Caki2 (cell line): ENCODE results near the gene PIKFYVE. TPM values are rescaled to one million over a fixed set of nuclear protein-coding genes. Genes with fewer than 3 reads are reported as not detected.
"Not testable (repeated sequence)": the region's sequence is repeated elsewhere in the genome, so short reads cannot be mapped to it uniquely, and the experiment has no call there.

ENCODE experiments used
- DNase-seq: peaks from one replicate; pipeline ENCODE4 v3.0.0-alpha.2; 2015; ENCODE audit warnings: low read depth
- in situ Hi-C: cut with HindIII; loops from 2 replicates; pipeline ENCODE4 v1.10.0; 2016; ENCODE audit warnings: low sequenced_read_pairs, low pct_unique_long_range_greater_than_20kb, mixed read lengths
- total RNA-seq: library from RNA; depleted of rRNA; stranded (reverse); fragments of >200 nt; shearing (Covaris generic); gene quantifications from 2 replicates; pipeline ENCODE4 v1.2.3, GENCODE V29; 2014; ENCODE audit warnings: low replicate concordance

Gene PIKFYVE
- total RNA-seq, 1 experiment from 2014 or later, result 7.4 TPM

DNA sequence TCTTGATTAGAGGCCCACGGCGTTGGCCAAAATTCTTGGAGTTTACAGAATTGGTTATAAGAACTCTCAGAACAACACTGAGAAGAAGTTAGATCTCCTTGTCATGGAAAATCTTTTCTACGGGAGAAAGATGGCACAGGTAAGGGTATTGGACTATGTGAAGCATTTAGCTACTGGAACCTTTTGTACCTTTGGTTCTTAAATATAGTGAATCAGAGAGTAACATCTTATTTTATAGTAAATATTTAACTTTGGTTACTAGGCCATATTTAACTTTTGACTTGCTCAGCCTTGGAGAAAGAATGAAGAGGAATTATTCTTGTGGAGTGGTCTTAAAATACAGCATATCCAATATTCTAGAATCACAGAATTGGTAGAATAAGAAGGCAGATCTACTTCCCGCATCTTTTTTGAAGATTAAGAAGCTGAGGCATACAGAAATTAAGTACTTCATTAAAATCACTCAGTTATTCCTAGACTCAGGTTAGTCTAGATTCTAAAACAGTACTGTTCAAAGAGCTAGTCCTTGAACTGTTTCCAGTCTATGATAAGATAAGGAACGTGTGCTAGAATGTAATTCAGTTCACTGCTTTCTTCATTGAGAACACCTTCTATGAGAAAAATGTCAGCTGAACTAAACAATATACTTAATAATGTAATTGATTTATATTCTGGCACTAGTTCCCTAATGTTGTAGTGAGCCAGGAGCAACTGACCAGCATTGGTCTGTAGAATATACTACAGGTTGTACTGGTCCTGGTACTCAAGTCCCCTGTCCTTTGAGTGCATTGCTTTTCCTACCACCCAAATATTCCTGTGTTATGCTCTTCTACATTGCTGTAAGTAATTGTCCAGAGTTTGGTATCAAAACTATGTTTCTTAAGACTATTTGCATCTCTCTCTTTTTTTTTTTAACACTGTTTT, 86.9 kb downstream of the PIKFYVE start:
- DNase-seq, result no peak
- in situ Hi-C loops, result no loop called here

DNA sequence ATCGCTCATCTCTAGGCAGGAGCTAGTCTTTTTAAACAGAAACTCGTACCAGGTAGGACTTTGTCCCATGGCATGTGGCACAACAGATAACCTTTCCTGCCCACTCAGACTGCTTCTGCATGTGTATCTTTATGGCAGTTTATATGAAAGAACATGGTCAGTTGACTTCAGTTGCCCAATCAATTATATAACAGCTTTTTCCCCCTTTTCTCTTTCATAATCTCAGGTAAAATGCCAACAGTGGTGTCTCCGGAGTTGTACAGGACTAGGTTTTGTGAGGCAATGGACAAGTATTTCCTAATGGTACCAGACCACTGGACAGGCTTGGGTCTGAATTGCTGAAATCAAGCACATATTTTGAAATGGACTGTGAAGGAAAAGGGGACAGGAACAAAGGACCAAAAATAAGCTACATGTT, 88.9 kb downstream of the PIKFYVE start:
- no peak for DNase-seq

DNA sequence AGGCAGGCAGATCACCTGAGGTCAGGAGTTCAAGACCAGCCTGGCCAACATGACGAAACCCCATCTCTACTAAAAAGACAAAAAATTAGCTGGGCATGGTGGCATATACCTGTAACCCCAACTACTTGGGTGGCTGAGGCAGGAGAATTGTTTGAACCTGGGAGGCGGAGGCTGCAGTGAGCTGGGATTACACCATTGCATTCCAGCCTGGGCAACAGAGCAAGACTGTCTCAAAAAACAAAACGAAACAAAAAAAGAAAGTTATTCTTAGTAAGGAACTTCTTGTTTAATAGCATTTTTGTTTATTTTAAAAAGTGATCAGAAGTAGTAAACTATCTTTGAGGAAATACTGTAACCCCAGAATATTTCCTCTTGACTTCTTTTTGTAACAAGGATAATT, 90.4 kb downstream of the PIKFYVE start:
- DNase-seq, in situ Hi-C loops: not testable (repeated sequence)

More for the DNA sequence above, 88.9 kb downstream of the PIKFYVE start:
- in situ Hi-C loops, result no loop called here

DNA sequence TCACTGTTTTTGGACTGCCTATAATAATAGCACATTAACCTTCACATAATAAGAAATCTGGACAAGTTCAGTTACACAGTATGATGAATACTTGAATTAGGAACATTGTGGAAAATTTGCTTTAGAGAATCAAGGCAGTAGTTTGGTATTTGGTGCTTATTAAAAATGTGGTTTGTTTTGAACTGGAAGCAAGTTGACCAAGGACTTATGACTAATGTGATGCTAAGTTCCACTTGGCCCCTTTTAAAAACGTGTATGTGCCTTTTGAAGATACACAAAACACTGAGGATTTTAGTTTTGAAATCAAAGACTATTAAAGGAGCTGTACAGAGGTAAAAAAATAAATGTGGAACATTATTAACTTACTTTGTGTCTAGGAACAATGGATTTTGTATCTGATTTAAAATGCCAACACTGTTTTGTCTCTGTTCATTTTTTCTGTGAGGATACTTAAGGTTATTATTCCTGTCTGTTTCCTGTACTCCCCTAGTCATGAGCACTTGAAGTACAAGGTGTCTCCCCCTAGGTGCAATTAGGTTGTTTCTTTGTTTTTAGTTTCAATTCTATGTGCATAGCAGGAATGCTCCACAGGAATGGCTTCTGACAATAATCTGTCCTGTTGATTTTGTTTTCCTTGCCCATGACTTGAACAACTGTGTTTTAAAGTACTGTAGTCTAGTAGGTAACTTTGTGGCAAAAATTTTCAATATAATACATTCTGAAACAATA, 91.0 kb downstream of the PIKFYVE start:
- DNase-seq, result no peak
- in situ Hi-C loops, result no loop called here

DNA sequence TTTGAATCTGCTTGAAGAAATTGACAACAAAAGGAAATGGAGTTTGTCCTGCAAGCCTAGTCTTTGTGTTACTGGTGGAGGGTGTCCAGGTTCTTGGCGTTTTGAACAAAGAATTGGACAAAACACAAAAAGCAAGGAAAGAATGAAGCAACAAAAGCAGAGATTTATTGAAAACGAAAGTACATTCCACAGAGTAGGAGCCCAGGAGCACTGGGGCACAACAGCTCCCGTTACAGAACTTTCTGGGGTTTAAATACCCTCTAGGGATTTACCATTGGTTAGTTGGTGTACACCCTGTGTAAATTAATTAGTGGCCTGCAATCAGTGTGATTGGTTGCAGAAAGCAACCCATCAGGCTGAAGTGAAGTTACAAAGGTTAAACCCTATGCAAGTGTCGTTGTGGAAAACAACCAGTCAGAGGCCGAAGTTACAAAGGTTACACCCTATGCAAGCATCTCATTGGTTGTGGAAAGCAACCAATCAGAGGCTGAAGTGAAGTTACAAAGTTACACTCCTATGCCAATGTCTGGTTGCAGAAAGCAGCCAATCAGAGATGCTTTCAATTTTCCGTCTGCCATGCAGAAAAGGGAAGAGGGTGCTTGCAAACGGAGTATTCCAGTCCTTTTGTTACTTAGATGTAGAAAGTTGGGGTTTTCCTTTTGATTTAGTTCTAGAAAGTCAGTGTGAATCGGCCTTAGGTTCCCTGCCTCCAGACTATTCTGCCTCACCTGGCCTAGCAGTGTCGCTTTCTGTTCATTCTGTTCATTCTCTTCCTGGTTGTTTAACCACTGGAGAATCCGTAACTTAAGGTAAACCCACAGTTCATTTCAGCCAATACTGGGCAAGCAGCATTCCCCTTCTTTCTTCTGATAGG, 92.9 kb downstream of the PIKFYVE start:
- peak; percentile 97 for DNase-seq
- in situ Hi-C loops, result no loop called here

DNA sequence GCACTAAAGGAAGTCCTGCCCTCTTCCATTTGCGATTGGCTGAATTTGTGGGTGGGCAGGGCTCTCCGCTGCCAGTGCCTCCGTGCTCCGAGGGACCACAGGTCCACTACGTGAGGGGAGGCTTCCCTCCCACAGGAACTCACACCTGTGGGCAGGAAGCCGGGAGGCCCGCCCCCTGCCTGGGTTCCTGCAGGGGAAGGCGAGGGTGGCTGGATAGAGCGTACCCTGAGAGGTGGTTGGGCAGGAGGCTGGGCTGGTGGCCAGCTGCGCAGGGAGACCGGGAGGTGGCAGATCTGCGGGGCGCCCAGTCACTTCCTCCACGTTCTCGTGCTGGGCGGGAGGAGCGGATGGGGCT, 93.6 kb downstream of the PIKFYVE start:
- DNase-seq, result peak; percentile 100
- in situ Hi-C loops, result no loop called here

DNA sequence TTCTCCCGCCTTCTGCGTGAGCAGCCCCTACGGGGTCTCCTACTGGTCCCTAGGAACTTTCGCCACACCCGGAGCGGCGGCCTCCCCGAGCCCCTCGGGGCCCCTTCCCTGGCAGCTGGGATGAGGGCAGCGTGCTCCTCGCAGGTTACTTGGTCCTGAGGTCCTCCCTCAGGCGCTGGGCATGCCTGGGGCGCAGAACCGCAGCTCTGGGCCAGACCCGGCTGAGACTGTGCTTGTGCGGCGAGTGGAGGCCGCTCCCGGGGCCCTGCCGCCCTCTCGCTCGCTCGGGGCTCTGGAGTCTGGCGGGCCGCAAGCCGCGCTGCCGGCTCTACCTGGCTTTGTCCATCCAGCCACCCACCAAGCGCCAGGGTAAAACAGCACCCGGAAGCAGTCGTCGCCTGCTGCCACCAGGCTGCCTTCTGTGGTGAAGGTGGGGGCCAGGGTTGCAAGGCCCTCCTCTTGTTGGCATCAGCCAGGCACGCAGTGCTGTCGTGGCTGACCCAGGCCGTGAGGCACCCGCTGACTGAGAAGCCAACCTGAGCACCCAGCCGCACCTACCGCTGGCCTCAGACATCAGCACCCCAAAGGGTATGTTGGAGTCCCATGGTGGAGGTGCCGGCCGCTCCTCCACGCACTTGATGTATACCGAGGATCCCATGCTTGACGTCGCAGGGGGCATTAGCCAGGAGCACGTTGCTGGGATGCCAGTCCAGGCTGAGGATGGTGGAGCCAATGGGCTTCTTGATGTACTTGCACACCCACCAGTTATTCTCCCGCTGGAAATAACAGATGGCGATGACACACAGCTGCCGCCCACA, 94.4 kb downstream of the PIKFYVE start:
- DNase-seq, result peak; percentile 68
- in situ Hi-C loops, result no loop called here

DNA sequence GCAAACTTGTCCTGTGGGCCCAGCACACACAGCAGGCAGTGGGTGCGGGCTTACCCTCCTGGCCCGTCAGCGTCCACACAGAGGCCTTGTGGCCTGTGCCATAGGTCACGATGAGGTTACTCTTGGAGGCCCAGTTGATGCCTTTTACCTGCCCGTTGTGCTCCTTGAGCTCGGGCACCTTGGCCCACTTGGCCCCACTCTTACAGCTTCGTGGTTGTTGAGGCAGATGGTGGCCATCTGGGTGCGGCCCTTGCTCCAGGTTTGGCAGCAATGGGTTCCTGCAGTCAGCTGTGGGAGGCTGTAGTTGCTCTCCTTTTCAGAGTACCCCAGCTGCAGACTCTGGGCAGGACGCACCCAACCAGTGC, 95.0 kb downstream of the PIKFYVE start:
- in situ Hi-C loops, result no loop called here

DNA sequence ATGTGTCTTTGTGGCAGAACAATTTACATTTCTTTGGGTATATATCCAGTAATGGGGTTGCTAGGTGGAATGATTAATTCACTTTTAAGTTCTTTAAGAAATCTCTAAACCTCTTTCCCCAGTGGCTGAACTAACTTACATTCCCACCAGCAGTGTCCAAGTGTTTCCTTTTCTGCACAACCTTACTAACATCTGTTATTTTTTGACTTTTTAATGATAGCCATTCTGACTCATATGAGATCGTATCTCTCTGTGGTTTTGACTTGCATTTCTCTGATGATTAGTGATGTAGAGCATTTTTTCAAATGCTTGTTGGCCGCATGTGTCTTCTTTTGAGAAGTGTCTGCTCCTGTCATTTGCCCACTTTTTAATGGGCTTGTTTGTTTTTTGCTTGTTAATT, 97.4 kb downstream of the PIKFYVE start:
- in situ Hi-C loops, result no loop called here
- DNase-seq, result peak; percentile 83

More for the DNA sequence above, 95.0 kb downstream of the PIKFYVE start:
- no peak for DNase-seq

DNA sequence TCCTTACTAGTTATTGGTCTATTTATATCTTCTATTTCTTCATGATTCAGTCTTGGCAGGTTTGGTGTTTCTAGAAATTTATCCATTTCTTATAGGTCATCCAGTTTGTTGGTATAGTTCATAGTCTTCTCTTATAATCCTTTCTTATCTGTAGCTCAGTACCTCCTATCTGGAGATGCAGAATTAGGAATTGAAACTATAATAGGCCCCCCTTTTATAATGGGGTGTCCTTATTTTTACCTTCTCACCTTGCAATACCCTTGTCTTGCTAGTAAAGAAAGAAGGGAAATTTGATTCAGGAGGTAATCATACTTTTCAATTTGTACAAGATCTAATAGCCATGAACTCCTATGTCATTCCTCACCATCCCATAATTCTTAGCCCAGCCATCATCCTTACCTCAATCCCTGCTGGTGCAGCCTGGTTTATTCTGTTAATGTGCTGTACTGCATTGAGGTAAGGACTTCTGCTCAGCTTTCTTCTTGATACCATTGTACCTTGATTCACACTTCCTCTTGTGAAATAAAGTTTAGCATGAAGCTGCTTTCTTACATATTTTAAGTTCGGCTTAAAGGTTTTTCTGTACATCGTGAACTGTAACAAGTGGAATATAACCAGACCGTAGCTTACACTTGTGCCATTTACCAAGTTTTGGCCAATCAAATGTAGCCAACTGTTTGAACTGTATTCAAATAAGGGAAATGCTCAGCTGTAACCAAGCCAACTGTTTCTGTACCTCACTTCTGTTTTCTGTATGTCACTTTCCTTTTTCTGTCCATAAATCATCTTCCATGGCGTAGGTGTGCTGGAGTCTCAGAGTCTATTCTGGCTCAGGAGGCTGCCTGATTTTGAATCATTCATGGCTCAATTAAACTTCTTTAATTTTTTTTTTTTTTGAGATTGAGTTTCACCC, 100.4 kb downstream of the PIKFYVE start:
- no peak for DNase-seq
- in situ Hi-C loops, result no loop called here

DNA sequence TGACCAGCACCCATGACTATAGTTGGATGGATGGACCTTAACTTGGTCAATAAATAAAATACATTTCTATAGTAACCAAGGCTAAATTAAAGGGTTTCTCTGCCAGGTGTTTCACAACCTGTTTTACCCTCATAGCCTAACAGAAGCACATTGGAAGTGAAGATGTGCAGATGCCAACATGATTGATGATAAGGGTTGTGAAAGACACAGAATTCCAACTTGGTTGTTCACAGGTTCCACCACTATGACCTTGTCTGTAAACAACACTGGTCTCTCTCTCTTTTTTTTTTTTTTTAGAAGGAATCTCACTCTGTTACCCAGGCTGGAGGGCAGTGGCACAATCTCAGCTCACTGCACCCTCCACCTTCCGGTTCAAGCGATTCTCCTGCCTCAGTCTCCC, 103.0 kb downstream of the PIKFYVE start:
- peak; percentile 49 for DNase-seq
- in situ Hi-C loops, result no loop called here

DNA sequence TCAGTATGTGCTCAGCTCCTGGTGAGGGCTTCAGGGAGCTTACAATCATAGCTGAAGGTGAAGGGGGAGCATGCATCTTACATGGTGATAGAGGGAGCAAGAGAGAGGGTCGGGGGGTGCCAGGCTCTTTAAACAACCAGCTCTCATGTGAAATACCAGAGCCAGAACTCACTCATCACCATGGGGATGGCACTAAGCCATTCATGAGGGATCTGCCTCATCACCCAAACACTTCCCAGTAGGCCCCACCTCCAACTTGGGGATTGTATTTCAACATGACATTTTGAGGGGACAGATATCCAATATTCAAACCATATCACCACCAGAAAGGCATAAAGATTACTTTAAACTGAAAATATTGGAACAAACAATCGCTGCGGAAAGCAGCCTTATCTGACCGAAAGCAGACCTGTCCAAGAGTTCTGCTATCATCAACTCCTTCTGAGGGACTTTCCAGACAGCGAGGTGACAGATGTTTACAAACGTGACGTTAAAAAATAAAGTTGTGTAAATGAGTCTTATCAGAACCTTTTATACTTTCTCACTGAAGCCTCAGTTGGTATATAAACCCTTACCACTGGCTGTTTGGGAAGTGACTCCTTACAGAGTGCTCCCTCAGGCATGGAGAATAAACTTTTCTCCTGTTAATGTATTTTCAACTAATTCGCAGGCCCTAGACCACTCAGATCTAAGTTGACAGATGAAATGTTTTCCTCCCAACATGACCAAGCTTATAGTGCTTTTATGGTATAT, 105.0 kb downstream of the PIKFYVE start:
- in situ Hi-C loops, result no loop called here
- peak; percentile 66 for DNase-seq

DNA sequence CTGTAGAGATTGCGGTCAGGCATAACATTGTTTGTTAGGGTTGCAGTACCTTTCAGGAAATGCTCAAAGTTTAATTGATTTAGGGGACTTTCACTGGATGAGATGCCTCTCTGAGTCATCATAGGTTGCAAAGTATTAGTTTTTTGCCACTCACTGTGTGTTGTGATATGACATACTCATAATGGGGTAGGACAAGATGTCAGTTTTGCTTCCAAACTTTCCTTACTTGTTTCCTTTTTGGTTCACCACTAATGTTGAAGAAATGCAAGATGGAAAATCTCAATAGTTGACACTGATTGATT, 105.5 kb downstream of the PIKFYVE start:
- in situ Hi-C loops, result no loop called here
- no peak for DNase-seq

DNA sequence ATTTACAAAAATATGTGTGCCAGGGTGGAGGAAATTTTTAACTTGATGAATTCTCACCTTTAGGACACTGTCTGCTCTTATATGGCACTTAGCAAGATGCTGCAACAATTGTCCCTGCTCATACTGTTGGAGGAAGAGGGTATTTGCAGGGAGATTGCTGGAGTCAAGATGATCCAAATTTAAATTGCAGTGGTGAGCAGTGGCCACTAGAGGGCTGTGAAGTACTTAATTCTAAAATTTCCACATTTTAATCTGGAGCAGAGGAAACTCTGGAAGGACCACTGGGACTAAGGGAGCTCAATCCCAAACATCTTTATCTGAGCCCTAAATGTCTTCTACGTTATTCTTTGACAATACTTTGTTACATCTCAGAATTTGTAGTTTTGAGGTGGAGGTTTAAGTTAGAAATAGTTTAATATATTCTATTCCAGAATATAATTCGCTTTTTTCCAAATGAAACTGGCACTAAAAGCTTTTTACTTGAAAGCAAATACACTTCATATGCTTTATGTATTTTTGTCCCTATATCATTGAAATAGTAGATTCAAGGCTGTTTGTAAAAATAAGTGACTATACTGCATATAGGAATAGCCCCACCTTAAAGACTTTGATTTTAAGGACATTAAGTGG, 107.5 kb downstream of the PIKFYVE start:
- DNase-seq, result peak; percentile 47
- in situ Hi-C loops, result no loop called here

DNA sequence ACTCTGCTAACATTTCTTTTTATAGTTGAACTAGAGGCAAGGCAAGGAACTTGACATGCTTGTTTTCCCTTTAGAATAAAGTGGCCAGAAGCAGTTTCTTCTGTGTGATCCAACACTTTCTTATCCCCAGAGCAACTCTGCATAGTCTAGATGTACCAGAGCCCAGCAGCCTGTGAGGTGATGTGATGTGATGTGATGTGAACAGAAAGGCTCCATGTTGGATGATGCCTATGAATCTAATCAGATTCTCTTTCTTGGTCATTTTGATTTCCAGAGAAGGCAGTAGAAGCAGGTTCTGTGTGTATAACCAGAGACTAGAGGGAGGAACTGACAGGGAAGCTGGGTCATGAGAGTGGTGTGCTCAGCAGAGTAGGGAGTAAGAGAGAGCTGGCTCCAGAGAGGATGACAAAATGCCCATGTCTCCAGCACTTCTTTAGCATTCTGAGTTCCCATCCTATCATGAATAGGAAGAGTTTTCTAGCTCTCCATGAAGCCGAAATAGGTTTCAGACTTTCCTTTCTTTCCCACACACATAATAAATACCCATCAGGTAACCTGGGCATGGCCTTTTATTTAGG, 109.5 kb downstream of the PIKFYVE start:
- no peak for DNase-seq
- in situ Hi-C loops, result no loop called here
